Measurements from ENCODE around the gene UNC119. TPM values are rescaled to one million over a fixed set of nuclear protein-coding genes. Genes with fewer than 3 reads are reported as not detected.

UNC119 gene
- total and polyA plus RNA-seq, 2 donors (not counting 1 experiment from before 2014, with no cell fraction given): 19.2 to 26.4 TPM

GRCh38 chr17:28514561-28515002, 37.8 kb downstream of the UNC119 start:
- H3K9ac ChIP-seq (ENCODE audit: insufficient read depth, low read length): no peak overlapping the region
- no peaks in the 10 kb centered on the region for H3K36me3 ChIP-seq (ENCODE audit: control insufficient read depth, insufficient read depth, low read length)
- H4K20me1 ChIP-seq (ENCODE audit: control insufficient read depth, extremely low read depth, insufficient read depth, low read length): no peaks in the 10 kb centered on the region
- no peak overlapping the region for H3K27ac ChIP-seq (ENCODE audit: insufficient read depth, low read length)
- peaks cover 6% of the 10 kb centered on the region for H3K27me3 ChIP-seq (ENCODE audit: control insufficient read depth, insufficient read depth, low read length)
- H2AFZ ChIP-seq (ENCODE audit: low read length): no peak overlapping the region
- no peak overlapping the region for H3K4me3 ChIP-seq (replicated peaks in 1 of 4; ENCODE audit: control extremely low read depth in 1 of 4, insufficient read depth in 1 of 4, low read depth in 3 of 4, low read length in 4 of 4)
- H3K79me2 ChIP-seq (ENCODE audit: control insufficient read depth, insufficient read depth, low read length): no peaks in the 10 kb centered on the region
- no peak for DNase-seq (ENCODE audit: low read depth in 2 of 2)
- no peaks in the 10 kb centered on the region for H3K9me3 ChIP-seq (ENCODE audit: control insufficient read depth, insufficient read depth, low read depth, low read length)
- TF ChIP-seq, protein P1, sequence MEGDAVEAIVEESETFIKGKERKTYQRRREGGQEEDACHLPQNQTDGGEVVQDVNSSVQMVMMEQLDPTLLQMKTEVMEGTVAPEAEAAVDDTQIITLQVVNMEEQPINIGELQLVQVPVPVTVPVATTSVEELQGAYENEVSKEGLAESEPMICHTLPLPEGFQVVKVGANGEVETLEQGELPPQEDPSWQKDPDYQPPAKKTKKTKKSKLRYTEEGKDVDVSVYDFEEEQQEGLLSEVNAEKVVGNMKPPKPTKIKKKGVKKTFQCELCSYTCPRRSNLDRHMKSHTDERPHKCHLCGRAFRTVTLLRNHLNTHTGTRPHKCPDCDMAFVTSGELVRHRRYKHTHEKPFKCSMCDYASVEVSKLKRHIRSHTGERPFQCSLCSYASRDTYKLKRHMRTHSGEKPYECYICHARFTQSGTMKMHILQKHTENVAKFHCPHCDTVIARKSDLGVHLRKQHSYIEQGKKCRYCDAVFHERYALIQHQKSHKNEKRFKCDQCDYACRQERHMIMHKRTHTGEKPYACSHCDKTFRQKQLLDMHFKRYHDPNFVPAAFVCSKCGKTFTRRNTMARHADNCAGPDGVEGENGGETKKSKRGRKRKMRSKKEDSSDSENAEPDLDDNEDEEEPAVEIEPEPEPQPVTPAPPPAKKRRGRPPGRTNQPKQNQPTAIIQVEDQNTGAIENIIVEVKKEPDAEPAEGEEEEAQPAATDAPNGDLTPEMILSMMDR (conservative IDR thresholded peaks at IDR 0.05 in 1 of 2, IDR thresholded peaks at IDR 0.05 in 1 of 2; ENCODE audit: low read depth in 1 of 2, low read length in 2 of 2): no peak
- no peak for TF ChIP-seq EZH2 (IDR thresholded peaks at IDR 0.05; ENCODE audit: low read length, missing control alignments)
- no peak overlapping the region for H3K4me2 ChIP-seq (ENCODE audit: extremely low read depth, insufficient read depth, low read length)
- H3K4me1 ChIP-seq (ENCODE audit: control insufficient read depth, extremely low read depth, insufficient read depth, low read length): no peaks in the 10 kb centered on the region

- Histone ChIP-seq H2AFZ (ENCODE audit: low read length) (no peak overlapping the region), H3K9me3 (ENCODE audit: control insufficient read depth, insufficient read depth, low read depth, low read length) (no peaks in the 10 kb centered on the region), H3K4me2 (ENCODE audit: extremely low read depth, insufficient read depth, low read length) (no peak overlapping the region), H4K20me1 (ENCODE audit: control insufficient read depth, extremely low read depth, insufficient read depth, low read length) (no peaks in the 10 kb centered on the region), H3K79me2 (ENCODE audit: control insufficient read depth, insufficient read depth, low read length) (no peaks in the 10 kb centered on the region), H3K4me1 (ENCODE audit: control insufficient read depth, extremely low read depth, insufficient read depth, low read length) (no peaks in the 10 kb centered on the region), H3K27ac (ENCODE audit: insufficient read depth, low read length) (no peak overlapping the region), H3K36me3 (ENCODE audit: control insufficient read depth, insufficient read depth, low read length) (no peaks in the 10 kb centered on the region), H3K4me3 (replicated peaks in 1 of 4; ENCODE audit: control extremely low read depth in 1 of 4, insufficient read depth in 1 of 4, low read depth in 3 of 4, low read length in 4 of 4) (no peak overlapping the region), H3K27me3 (ENCODE audit: control insufficient read depth, insufficient read depth, low read length) (peaks cover 8% of the 10 kb centered on the region), H3K9ac (ENCODE audit: insufficient read depth, low read length) (no peak overlapping the region)
- TF ChIP-seq, protein P1 (conservative IDR thresholded peaks at IDR 0.05 in 1 of 2, IDR thresholded peaks at IDR 0.05 in 1 of 2; ENCODE audit: low read depth in 1 of 2, low read length in 2 of 2): no peak
- TF ChIP-seq EZH2 (IDR thresholded peaks at IDR 0.05; ENCODE audit: low read length, missing control alignments): no peak
- DNase-seq (ENCODE audit: low read depth in 2 of 2): no peak
Observed at GRCh38 chr17:28513476-28513875, 38.9 kb downstream of the UNC119 start.

DNA sequence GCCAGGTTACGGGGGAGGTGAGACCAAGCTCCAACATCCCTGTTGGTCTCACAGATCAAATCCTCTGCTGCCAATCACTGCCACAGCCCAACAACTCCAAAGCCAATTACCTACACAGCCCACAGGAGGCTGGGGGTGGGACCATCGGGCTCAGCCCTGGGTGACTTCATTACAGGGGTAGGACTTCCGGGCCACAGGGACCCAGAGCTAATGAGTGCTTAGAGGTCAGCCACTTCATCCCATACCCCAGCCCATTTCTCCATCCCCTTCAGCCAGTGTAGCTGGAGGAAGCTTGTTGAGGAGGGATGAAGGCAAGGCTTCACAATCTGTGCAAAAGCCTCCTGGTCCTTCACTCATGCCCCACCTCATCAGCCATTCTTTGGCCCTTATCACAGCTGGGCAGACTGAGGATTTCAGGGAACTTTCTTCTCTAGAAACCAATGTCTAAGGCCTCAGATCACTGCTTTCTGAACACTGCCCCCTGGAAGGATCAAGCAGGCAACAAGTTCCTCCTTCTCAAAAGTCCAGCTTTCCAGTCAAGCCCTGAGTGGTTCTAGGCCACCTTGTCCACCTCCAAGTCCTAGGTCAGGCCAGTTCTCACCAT, 40.5 kb downstream of the UNC119 start:
- TF ChIP-seq EZH2 (IDR thresholded peaks at IDR 0.05; ENCODE audit: low read length, missing control alignments): no peak
- TF ChIP-seq, protein P1 (conservative IDR thresholded peaks at IDR 0.05 in 1 of 2, IDR thresholded peaks at IDR 0.05 in 1 of 2; ENCODE audit: low read depth in 1 of 2, low read length in 2 of 2): no peak
- DNase-seq (ENCODE audit: low read depth in 2 of 2): no peak
- Histone ChIP-seq H4K20me1 (ENCODE audit: control insufficient read depth, extremely low read depth, insufficient read depth, low read length) (no peaks in the 10 kb centered on the region), H3K9ac (ENCODE audit: insufficient read depth, low read length) (no peak overlapping the region), H3K36me3 (ENCODE audit: control insufficient read depth, insufficient read depth, low read length) (no peaks in the 10 kb centered on the region), H3K79me2 (ENCODE audit: control insufficient read depth, insufficient read depth, low read length) (no peaks in the 10 kb centered on the region), H3K27me3 (ENCODE audit: control insufficient read depth, insufficient read depth, low read length) (peaks cover 13% of the 10 kb centered on the region), H3K4me2 (ENCODE audit: extremely low read depth, insufficient read depth, low read length) (no peak overlapping the region), H3K4me3 (replicated peaks in 1 of 4; ENCODE audit: control extremely low read depth in 1 of 4, insufficient read depth in 1 of 4, low read depth in 3 of 4, low read length in 4 of 4) (no peak overlapping the region), H2AFZ (ENCODE audit: low read length) (no peak overlapping the region), H3K27ac (ENCODE audit: insufficient read depth, low read length) (no peak overlapping the region), H3K4me1 (ENCODE audit: control insufficient read depth, extremely low read depth, insufficient read depth, low read length) (no peaks in the 10 kb centered on the region), H3K9me3 (ENCODE audit: control insufficient read depth, insufficient read depth, low read depth, low read length) (no peaks in the 10 kb centered on the region)
